ENCODE data around the gene ZNF277. TPM values are rescaled to one million over a fixed set of nuclear protein-coding genes. Genes with fewer than 3 reads are reported as not detected.

Gene ZNF277
- total RNA-seq, 1 experiment from 2014 or later, result 13.1 TPM

DNA sequence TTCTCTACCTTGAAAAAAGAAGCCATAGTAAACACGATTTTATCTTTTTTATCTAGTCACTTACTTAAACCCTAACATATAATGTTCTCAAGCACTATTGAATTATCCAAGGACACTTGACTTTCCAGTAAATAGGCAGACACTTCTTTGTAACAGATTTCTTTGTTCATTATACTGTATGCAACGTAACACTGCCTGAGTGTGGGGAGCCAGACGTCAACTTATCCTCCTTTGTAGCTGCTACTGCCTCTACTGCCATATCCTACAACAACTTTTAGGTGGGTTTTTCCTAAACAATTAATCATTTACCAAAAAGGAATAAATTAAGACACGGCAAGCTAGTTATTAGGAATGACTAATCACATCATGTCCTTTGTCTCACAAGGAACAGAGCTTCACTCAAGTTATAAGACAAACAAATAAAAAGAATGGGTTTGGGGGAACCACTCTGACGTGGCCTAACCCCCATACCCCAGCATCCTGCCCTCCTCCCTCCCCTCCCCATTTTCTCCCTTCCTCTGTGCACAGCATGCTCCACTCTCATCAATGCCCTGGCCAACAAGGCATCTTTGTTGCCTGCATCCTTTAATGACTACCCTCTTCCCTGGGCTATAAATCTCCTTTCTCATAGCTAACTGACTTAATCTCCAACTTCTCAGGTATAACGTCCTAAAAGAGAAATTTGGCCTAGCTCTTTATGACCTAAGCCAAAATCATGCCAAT is 43.5 kb upstream of the ZNF277 start:
- H2AFZ ChIP-seq (ENCODE audit: low read length), result no peak overlapping the region
- H3K27me3 Mint-ChIP-seq (ENCODE audit: low read depth), result no peaks in the 10 kb centered on the region
- no peak for DNase-seq

More for the DNA sequence above, 43.5 kb upstream of the ZNF277 start:
- Histone ChIP-seq H2BK120ac (ENCODE audit: low read depth, low read length, poor library complexity, severe bottlenecking) (no peak overlapping the region), H3K56ac (ENCODE audit: insufficient read length, low read depth, low read length) (no peak overlapping the region), H4K8ac (replicated peaks; ENCODE audit: insufficient read length, low read depth, low read length) (no peak overlapping the region), H3K18ac (ENCODE audit: insufficient read length, low read depth, low read length) (no peak overlapping the region), H3K27ac (ENCODE audit: insufficient read length, low read depth, low read length) (no peak overlapping the region), H3K79me1 (ENCODE audit: insufficient read depth, low read depth, low read length, poor library complexity, severe bottlenecking) (peaks cover 4% of the 10 kb centered on the region), H3K23me2 (ENCODE audit: insufficient read length, low read depth, low read length, poor library complexity, severe bottlenecking) (no peaks in the 10 kb centered on the region), H3K23ac (ENCODE audit: insufficient read length, low read depth, low read length) (no peak overlapping the region), H3K4ac (ENCODE audit: low read depth, low read length) (no peak overlapping the region), H3K9ac (ENCODE audit: extremely low read depth, insufficient read length, low read length) (no peak overlapping the region), H2BK12ac (ENCODE audit: insufficient read length, low read depth, low read length) (no peak overlapping the region), H2AK5ac (ENCODE audit: insufficient read length, low read length) (no peak overlapping the region), H4K5ac (ENCODE audit: insufficient read length, low read depth, low read length) (no peak overlapping the region), H2BK15ac (ENCODE audit: low read depth, low read length) (no peak overlapping the region), H3K14ac (ENCODE audit: insufficient read depth, low read length) (no peak overlapping the region), H3K4me2 (ENCODE audit: insufficient read depth, insufficient read length, low read length) (no peak overlapping the region), H4K20me1 (ENCODE audit: control insufficient read depth, insufficient read depth, insufficient read length) (no peaks in the 10 kb centered on the region), H4K91ac (ENCODE audit: insufficient read length, low read depth, low read length) (no peak overlapping the region), H3K9me3 (ENCODE audit: control insufficient read depth, low read depth, low read length) (no peaks in the 10 kb centered on the region), H3T11ph (ENCODE audit: low read length) (no peak overlapping the region), H2BK20ac (ENCODE audit: low read depth, low read length, poor library complexity, severe bottlenecking) (no peak overlapping the region), H3K27me3 (ENCODE audit: insufficient read depth, low read length) (no peaks in the 10 kb centered on the region), H3K79me2 (ENCODE audit: insufficient read depth, low read length) (peaks cover 1% of the 10 kb centered on the region; the same call in 1 of the 2 replicates), H3K4me1 (ENCODE audit: insufficient read depth, low read length) (peaks cover 13% of the 10 kb centered on the region; the same call in 1 of the 2 replicates), H2BK5ac (ENCODE audit: insufficient read length, low read length) (no peak overlapping the region)
- no CpG with 5 or more reads among the region's 6 CpGs for WGBS (ENCODE audit: extremely low coverage, insufficient read length, low lambda C conversion rate)
- Mint-ChIP-seq H3K36me3 (ENCODE audit: insufficient read depth in 1 of 3, low read depth in 3 of 3) (no peaks in the 10 kb centered on the region), H3K4me3 (peak overlapping the region in 1 of 2 experiments; percentile 62; a peak in 3 of 5 replicates), H3K4me1 (peaks cover 34 to 46% of the 10 kb centered on the region in 2 experiments), H3K27ac (peak overlapping the region; percentile 41 to 91 (median 50); a peak in 5 of 7 replicates), H3K9me3 (no peaks in the 10 kb centered on the region)
- TF ChIP-seq, protein P1, sequence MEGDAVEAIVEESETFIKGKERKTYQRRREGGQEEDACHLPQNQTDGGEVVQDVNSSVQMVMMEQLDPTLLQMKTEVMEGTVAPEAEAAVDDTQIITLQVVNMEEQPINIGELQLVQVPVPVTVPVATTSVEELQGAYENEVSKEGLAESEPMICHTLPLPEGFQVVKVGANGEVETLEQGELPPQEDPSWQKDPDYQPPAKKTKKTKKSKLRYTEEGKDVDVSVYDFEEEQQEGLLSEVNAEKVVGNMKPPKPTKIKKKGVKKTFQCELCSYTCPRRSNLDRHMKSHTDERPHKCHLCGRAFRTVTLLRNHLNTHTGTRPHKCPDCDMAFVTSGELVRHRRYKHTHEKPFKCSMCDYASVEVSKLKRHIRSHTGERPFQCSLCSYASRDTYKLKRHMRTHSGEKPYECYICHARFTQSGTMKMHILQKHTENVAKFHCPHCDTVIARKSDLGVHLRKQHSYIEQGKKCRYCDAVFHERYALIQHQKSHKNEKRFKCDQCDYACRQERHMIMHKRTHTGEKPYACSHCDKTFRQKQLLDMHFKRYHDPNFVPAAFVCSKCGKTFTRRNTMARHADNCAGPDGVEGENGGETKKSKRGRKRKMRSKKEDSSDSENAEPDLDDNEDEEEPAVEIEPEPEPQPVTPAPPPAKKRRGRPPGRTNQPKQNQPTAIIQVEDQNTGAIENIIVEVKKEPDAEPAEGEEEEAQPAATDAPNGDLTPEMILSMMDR (conservative IDR thresholded peaks at IDR 0.05), result no peak

Data from H9 (cell line).